ENCODE measurements around the gene GALNTL6. TPM values are rescaled to one million over a fixed set of nuclear protein-coding genes. Genes with fewer than 3 reads are reported as not detected.

Gene GALNTL6
- total RNA-seq, 1 experiment from 2014 or later: not detected

DNA sequence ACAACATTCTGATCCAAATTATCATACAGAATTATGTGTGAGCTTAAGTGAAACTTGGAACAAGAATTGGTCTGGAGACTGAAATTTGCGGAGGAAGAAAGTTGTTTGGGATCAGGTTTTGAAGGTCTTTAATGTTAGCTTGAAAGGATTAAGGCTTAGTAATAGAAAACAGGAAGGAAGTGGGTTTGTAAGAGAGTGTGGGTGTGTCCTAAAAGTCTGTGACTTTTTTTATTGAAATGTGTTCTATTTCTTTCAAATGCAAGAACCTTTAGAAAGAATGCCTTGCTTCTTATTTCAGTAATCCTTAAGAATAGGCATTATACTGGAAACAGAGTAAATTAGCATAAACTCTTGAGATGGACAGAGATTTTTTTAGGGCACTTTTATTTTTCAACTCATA, 198.0 kb downstream of the GALNTL6 start:
- Histone ChIP-seq H2BK120ac (ENCODE audit: low read depth, low read length, poor library complexity, severe bottlenecking) (no peak overlapping the region), H3K14ac (ENCODE audit: insufficient read depth, low read length) (no peak overlapping the region), H4K91ac (ENCODE audit: insufficient read length, low read depth, low read length) (no peak overlapping the region), H2BK12ac (ENCODE audit: insufficient read length, low read depth, low read length) (no peak overlapping the region), H2BK5ac (ENCODE audit: insufficient read length, low read length) (no peak overlapping the region), H2AK5ac (ENCODE audit: insufficient read length, low read length) (no peak overlapping the region), H4K20me1 (ENCODE audit: control insufficient read depth, insufficient read depth, insufficient read length) (no peaks in the 10 kb centered on the region), H3K27ac (ENCODE audit: insufficient read length, low read depth, low read length) (no peak overlapping the region), H3K56ac (ENCODE audit: insufficient read length, low read depth, low read length) (no peak overlapping the region), H2BK15ac (ENCODE audit: low read depth, low read length) (no peak overlapping the region), H3K4me1 (ENCODE audit: insufficient read depth, low read length) (peaks cover 2% of the 10 kb centered on the region; the same call in 1 of the 2 replicates), H3K23me2 (ENCODE audit: insufficient read length, low read depth, low read length, poor library complexity, severe bottlenecking) (no peaks in the 10 kb centered on the region), H3T11ph (ENCODE audit: low read length) (no peak overlapping the region), H3K4ac (ENCODE audit: low read depth, low read length) (no peak overlapping the region), H4K8ac (replicated peaks; ENCODE audit: insufficient read length, low read depth, low read length) (no peak overlapping the region), H3K18ac (ENCODE audit: insufficient read length, low read depth, low read length) (no peak overlapping the region), H3K79me1 (ENCODE audit: insufficient read depth, low read depth, low read length, poor library complexity, severe bottlenecking) (no peaks in the 10 kb centered on the region), H2BK20ac (ENCODE audit: low read depth, low read length, poor library complexity, severe bottlenecking) (no peak overlapping the region), H3K27me3 (ENCODE audit: insufficient read depth, low read length) (no peaks in the 10 kb centered on the region; the same call in 1 of the 2 replicates), H3K9ac (ENCODE audit: extremely low read depth, insufficient read length, low read length) (no peak overlapping the region), H4K5ac (ENCODE audit: insufficient read length, low read depth, low read length) (no peak overlapping the region), H3K23ac (ENCODE audit: insufficient read length, low read depth, low read length) (no peak overlapping the region), H3K9me3 (ENCODE audit: control insufficient read depth, low read depth, low read length) (no peaks in the 10 kb centered on the region), H3K4me2 (ENCODE audit: insufficient read depth, insufficient read length, low read length) (peak overlapping the region; percentile 16), H3K79me2 (ENCODE audit: insufficient read depth, low read length) (no peaks in the 10 kb centered on the region), H2AFZ (ENCODE audit: low read length) (no peak overlapping the region)
- Mint-ChIP-seq H3K27me3 (ENCODE audit: low read depth) (peaks cover 14% of the 10 kb centered on the region), H3K9me3 (peaks cover 5 to 7% of the 10 kb centered on the region in 2 experiments; a peak in 2 of 5 replicates), H3K27ac (peak overlapping the region in 2 of 3 experiments; percentile 4 to 41; a peak in 1 of 7 replicates), H3K36me3 (ENCODE audit: insufficient read depth in 1 of 3, low read depth in 3 of 3) (peaks cover 4 to 7% (median 7%) of the 10 kb centered on the region in 3 experiments; a peak in 6 of 7 replicates), H3K4me1 (peaks cover 31 to 43% of the 10 kb centered on the region in 2 experiments), H3K4me3 (peak overlapping the region; percentile 16 to 26; a peak in 4 of 5 replicates)
- WGBS (ENCODE audit: extremely low coverage, insufficient read length, low lambda C conversion rate): 100% methylated on average over 1 of the region's 1 CpG
- no peak for DNase-seq
- TF ChIP-seq, protein P1, sequence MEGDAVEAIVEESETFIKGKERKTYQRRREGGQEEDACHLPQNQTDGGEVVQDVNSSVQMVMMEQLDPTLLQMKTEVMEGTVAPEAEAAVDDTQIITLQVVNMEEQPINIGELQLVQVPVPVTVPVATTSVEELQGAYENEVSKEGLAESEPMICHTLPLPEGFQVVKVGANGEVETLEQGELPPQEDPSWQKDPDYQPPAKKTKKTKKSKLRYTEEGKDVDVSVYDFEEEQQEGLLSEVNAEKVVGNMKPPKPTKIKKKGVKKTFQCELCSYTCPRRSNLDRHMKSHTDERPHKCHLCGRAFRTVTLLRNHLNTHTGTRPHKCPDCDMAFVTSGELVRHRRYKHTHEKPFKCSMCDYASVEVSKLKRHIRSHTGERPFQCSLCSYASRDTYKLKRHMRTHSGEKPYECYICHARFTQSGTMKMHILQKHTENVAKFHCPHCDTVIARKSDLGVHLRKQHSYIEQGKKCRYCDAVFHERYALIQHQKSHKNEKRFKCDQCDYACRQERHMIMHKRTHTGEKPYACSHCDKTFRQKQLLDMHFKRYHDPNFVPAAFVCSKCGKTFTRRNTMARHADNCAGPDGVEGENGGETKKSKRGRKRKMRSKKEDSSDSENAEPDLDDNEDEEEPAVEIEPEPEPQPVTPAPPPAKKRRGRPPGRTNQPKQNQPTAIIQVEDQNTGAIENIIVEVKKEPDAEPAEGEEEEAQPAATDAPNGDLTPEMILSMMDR (conservative IDR thresholded peaks at IDR 0.05): no peak
